ENCODE results near the gene SMARCA4.

SMARCA4 gene

GRCh38 chr19:10915130-10916091, 45.4 kb upstream of the SMARCA4 start:
- Histone ChIP-seq H4K8ac (ENCODE audit: low read depth, low read length) (no peak overlapping the region), H3K4ac (ENCODE audit: low read depth, low read length) (no peak overlapping the region), H3K36me3 (ENCODE audit: control insufficient read depth in 1 of 2, insufficient read depth in 2 of 2, low read length in 2 of 2) (peaks cover 60 to 70% of the 10 kb centered on the region in 2 experiments), H2BK12ac (ENCODE audit: low read length) (no peak overlapping the region), H2BK120ac (ENCODE audit: insufficient read depth, low read length, poor library complexity) (no peak overlapping the region), H4K12ac (ENCODE audit: low read depth, low read length) (no peak overlapping the region), H3K79me1 (ENCODE audit: low read length) (peaks cover 3% of the 10 kb centered on the region), H3K79me2 (ENCODE audit: control insufficient read depth, insufficient read depth, low read length, poor library complexity) (no peaks in the 10 kb centered on the region), H3K27ac (ENCODE audit: low read depth, low read length) (no peak overlapping the region), H3K18ac (ENCODE audit: low read length) (peak overlapping the region; percentile 10), H4K91ac (ENCODE audit: low read depth, low read length) (no peak overlapping the region), H2AK5ac (ENCODE audit: low read length) (no peak overlapping the region), H3K23ac (ENCODE audit: low read length) (no peak overlapping the region), H2BK5ac (ENCODE audit: low read depth, low read length, poor library complexity) (no peak overlapping the region), H3K27me3 (ENCODE audit: insufficient read depth, low read length) (no peaks in the 10 kb centered on the region), H3K4me3 (ENCODE audit: low read depth, low read length) (no peak overlapping the region), H3K14ac (ENCODE audit: low read length) (no peak overlapping the region), H3K9me3 (ENCODE audit: insufficient read depth, low read depth, low read length) (no peaks in the 10 kb centered on the region), H3K9ac (ENCODE audit: low read length) (no peak overlapping the region), H3K4me1 (ENCODE audit: control insufficient read depth in 1 of 2, insufficient read depth in 2 of 2, low read length in 2 of 2) (peaks cover 9 to 12% of the 10 kb centered on the region in 2 experiments), H2AFZ (ENCODE audit: insufficient read depth, low read length, poor library complexity) (no peak overlapping the region), H3K4me2 (ENCODE audit: low read length) (no peak overlapping the region)
- WGBS (ENCODE audit: extremely low coverage, insufficient coverage, insufficient read length): no CpG with 5 or more reads among the region's 19 CpGs
- DNase-seq: peak; percentile 97

- no CpG with 5 or more reads among the region's 6 CpGs for WGBS (ENCODE audit: extremely low coverage, insufficient coverage, insufficient read length)
- H3K79me2 ChIP-seq (ENCODE audit: control insufficient read depth, insufficient read depth, low read length, poor library complexity): no peaks in the 10 kb centered on the region
- H3K4me2 ChIP-seq (ENCODE audit: low read length): no peak overlapping the region
- no peaks in the 10 kb centered on the region for H3K27me3 ChIP-seq (ENCODE audit: insufficient read depth, low read length)
- H2BK12ac ChIP-seq (ENCODE audit: low read length): no peak overlapping the region
- peaks cover 7 to 9% of the 10 kb centered on the region in 2 experiments for H3K4me1 ChIP-seq (ENCODE audit: control insufficient read depth in 1 of 2, insufficient read depth in 2 of 2, low read length in 2 of 2)
- DNase-seq: no peak
- peaks cover 66 to 76% of the 10 kb centered on the region in 2 experiments for H3K36me3 ChIP-seq (ENCODE audit: control insufficient read depth in 1 of 2, insufficient read depth in 2 of 2, low read length in 2 of 2)
- no peak overlapping the region for H3K18ac ChIP-seq (ENCODE audit: low read length)
- H3K9me3 ChIP-seq (ENCODE audit: insufficient read depth, low read depth, low read length): no peaks in the 10 kb centered on the region
- H2BK120ac ChIP-seq (ENCODE audit: insufficient read depth, low read length, poor library complexity): no peak overlapping the region
- no peak overlapping the region for H4K12ac ChIP-seq (ENCODE audit: low read depth, low read length)
- H3K9ac ChIP-seq (ENCODE audit: low read length): no peak overlapping the region
- H2BK5ac ChIP-seq (ENCODE audit: low read depth, low read length, poor library complexity): no peak overlapping the region
- no peak overlapping the region for H3K14ac ChIP-seq (ENCODE audit: low read length)
- H3K27ac ChIP-seq (ENCODE audit: low read depth, low read length): no peak overlapping the region
- peaks cover 3% of the 10 kb centered on the region for H3K79me1 ChIP-seq (ENCODE audit: low read length)
- no peak overlapping the region for H2AK5ac ChIP-seq (ENCODE audit: low read length)
- H3K4ac ChIP-seq (ENCODE audit: low read depth, low read length): no peak overlapping the region
- no peak overlapping the region for H4K91ac ChIP-seq (ENCODE audit: low read depth, low read length)
- H3K23ac ChIP-seq (ENCODE audit: low read length): no peak overlapping the region
- H3K4me3 ChIP-seq (ENCODE audit: low read depth, low read length): no peak overlapping the region
- no peak overlapping the region for H4K8ac ChIP-seq (ENCODE audit: low read depth, low read length)
- no peak overlapping the region for H2AFZ ChIP-seq (ENCODE audit: insufficient read depth, low read length, poor library complexity)
These were observed 44.2 kb upstream of the SMARCA4 start for GRCh38 chr19:10916602-10917001.

GRCh38 chr19:10918359-10918758, 42.5 kb upstream of the SMARCA4 start:
- Histone ChIP-seq H4K12ac (ENCODE audit: low read depth, low read length) (no peak overlapping the region), H3K27ac (ENCODE audit: low read depth, low read length) (no peak overlapping the region), H3K9ac (ENCODE audit: low read length) (no peak overlapping the region), H4K91ac (ENCODE audit: low read depth, low read length) (no peak overlapping the region), H2AK5ac (ENCODE audit: low read length) (no peak overlapping the region), H3K4me3 (ENCODE audit: low read depth, low read length) (no peak overlapping the region), H3K4me2 (ENCODE audit: low read length) (no peak overlapping the region), H2AFZ (ENCODE audit: insufficient read depth, low read length, poor library complexity) (no peak overlapping the region), H4K8ac (ENCODE audit: low read depth, low read length) (no peak overlapping the region), H3K27me3 (ENCODE audit: insufficient read depth, low read length) (no peaks in the 10 kb centered on the region), H3K23ac (ENCODE audit: low read length) (no peak overlapping the region), H2BK120ac (ENCODE audit: insufficient read depth, low read length, poor library complexity) (no peak overlapping the region), H3K4me1 (ENCODE audit: control insufficient read depth in 1 of 2, insufficient read depth in 2 of 2, low read length in 2 of 2) (peaks cover 4 to 6% of the 10 kb centered on the region in 2 experiments), H3K4ac (ENCODE audit: low read depth, low read length) (no peak overlapping the region), H3K18ac (ENCODE audit: low read length) (no peak overlapping the region), H2BK12ac (ENCODE audit: low read length) (no peak overlapping the region), H3K9me3 (ENCODE audit: insufficient read depth, low read depth, low read length) (no peaks in the 10 kb centered on the region), H3K79me1 (ENCODE audit: low read length) (no peaks in the 10 kb centered on the region), H3K14ac (ENCODE audit: low read length) (no peak overlapping the region), H3K36me3 (ENCODE audit: control insufficient read depth in 1 of 2, insufficient read depth in 2 of 2, low read length in 2 of 2) (peaks cover 71 to 80% of the 10 kb centered on the region in 2 experiments), H3K79me2 (ENCODE audit: control insufficient read depth, insufficient read depth, low read length, poor library complexity) (no peaks in the 10 kb centered on the region), H2BK5ac (ENCODE audit: low read depth, low read length, poor library complexity) (no peak overlapping the region)
- no peak for DNase-seq
- no CpG with 5 or more reads among the region's 11 CpGs for WGBS (ENCODE audit: extremely low coverage, insufficient coverage, insufficient read length)

GRCh38 chr19:10919352-10920287, 41.2 kb upstream of the SMARCA4 start:
- Histone ChIP-seq H3K18ac (ENCODE audit: low read length) (no peak overlapping the region), H2BK5ac (ENCODE audit: low read depth, low read length, poor library complexity) (no peak overlapping the region), H3K79me1 (ENCODE audit: low read length) (no peaks in the 10 kb centered on the region), H3K27me3 (ENCODE audit: insufficient read depth, low read length) (no peaks in the 10 kb centered on the region), H3K79me2 (ENCODE audit: control insufficient read depth, insufficient read depth, low read length, poor library complexity) (no peaks in the 10 kb centered on the region), H2BK120ac (ENCODE audit: insufficient read depth, low read length, poor library complexity) (no peak overlapping the region), H3K4ac (ENCODE audit: low read depth, low read length) (no peak overlapping the region), H3K4me2 (ENCODE audit: low read length) (no peak overlapping the region), H3K36me3 (ENCODE audit: control insufficient read depth in 1 of 2, insufficient read depth in 2 of 2, low read length in 2 of 2) (peaks cover 75 to 83% of the 10 kb centered on the region in 2 experiments), H3K9ac (ENCODE audit: low read length) (no peak overlapping the region), H4K12ac (ENCODE audit: low read depth, low read length) (no peak overlapping the region), H3K9me3 (ENCODE audit: insufficient read depth, low read depth, low read length) (no peaks in the 10 kb centered on the region), H3K14ac (ENCODE audit: low read length) (no peak overlapping the region), H2AK5ac (ENCODE audit: low read length) (no peak overlapping the region), H3K4me1 (ENCODE audit: control insufficient read depth in 1 of 2, insufficient read depth in 2 of 2, low read length in 2 of 2) (peaks cover 4 to 6% of the 10 kb centered on the region in 2 experiments), H4K8ac (ENCODE audit: low read depth, low read length) (no peak overlapping the region), H3K4me3 (ENCODE audit: low read depth, low read length) (peak overlapping the region; percentile 3), H4K91ac (ENCODE audit: low read depth, low read length) (no peak overlapping the region), H2AFZ (ENCODE audit: insufficient read depth, low read length, poor library complexity) (no peak overlapping the region), H3K23ac (ENCODE audit: low read length) (no peak overlapping the region), H3K27ac (ENCODE audit: low read depth, low read length) (no peak overlapping the region), H2BK12ac (ENCODE audit: low read length) (no peak overlapping the region)
- DNase-seq: no peak
- WGBS (ENCODE audit: extremely low coverage, insufficient coverage, insufficient read length): no CpG with 5 or more reads among the region's 26 CpGs

All from trophoblast cell (in vitro differentiated cells and primary cell).